Measurements from ENCODE around the gene FBXL7. TPM values are rescaled to one million over a fixed set of nuclear protein-coding genes. Genes with fewer than 3 reads are reported as not detected.

The FBXL7 gene
- polyA plus RNA-seq, 3 donors, result not detected

- TF ChIP-seq, protein P1, sequence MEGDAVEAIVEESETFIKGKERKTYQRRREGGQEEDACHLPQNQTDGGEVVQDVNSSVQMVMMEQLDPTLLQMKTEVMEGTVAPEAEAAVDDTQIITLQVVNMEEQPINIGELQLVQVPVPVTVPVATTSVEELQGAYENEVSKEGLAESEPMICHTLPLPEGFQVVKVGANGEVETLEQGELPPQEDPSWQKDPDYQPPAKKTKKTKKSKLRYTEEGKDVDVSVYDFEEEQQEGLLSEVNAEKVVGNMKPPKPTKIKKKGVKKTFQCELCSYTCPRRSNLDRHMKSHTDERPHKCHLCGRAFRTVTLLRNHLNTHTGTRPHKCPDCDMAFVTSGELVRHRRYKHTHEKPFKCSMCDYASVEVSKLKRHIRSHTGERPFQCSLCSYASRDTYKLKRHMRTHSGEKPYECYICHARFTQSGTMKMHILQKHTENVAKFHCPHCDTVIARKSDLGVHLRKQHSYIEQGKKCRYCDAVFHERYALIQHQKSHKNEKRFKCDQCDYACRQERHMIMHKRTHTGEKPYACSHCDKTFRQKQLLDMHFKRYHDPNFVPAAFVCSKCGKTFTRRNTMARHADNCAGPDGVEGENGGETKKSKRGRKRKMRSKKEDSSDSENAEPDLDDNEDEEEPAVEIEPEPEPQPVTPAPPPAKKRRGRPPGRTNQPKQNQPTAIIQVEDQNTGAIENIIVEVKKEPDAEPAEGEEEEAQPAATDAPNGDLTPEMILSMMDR (IDR thresholded peaks at IDR 0.05), result no peak
- H3K36me3 Mint-ChIP-seq, result no peaks in the 10 kb centered on the region
- no peak for DNase-seq
- H3K4me1 Mint-ChIP-seq, result no peaks in the 10 kb centered on the region
- no peak overlapping the region for H3K4me3 Mint-ChIP-seq
- intact Hi-C loops (cut with micrococcal nuclease), result no loop called here
- H3K4me2 ChIP-seq (replicated peaks; ENCODE audit: extremely low read depth, low read length, poor library complexity, severe bottlenecking), result no peak overlapping the region
- no peaks in the 10 kb centered on the region for H3K27me3 ChIP-seq (ENCODE audit: control insufficient read depth in 2 of 2, insufficient read depth in 2 of 2, low read length in 2 of 2)
- no peaks in the 10 kb centered on the region for H4K20me1 ChIP-seq (ENCODE audit: insufficient read depth, low read length)
- no peak overlapping the region for H3K4me3 ChIP-seq (replicated peaks in 1 of 3; ENCODE audit: low read depth in 2 of 3, low read length in 3 of 3)
- H2AFZ ChIP-seq (ENCODE audit: insufficient read depth, low read depth, low read length, poor library complexity, severe bottlenecking), result no peak overlapping the region
- H3K79me2 ChIP-seq (ENCODE audit: insufficient read depth, low read length), result no peaks in the 10 kb centered on the region
- no peak overlapping the region for H3K27ac Mint-ChIP-seq
- no peaks in the 10 kb centered on the region for H3K4me1 ChIP-seq (ENCODE audit: control insufficient read depth in 1 of 2, insufficient read depth in 2 of 2, low read length in 2 of 2)
- H3K27ac ChIP-seq (ENCODE audit: low read depth in 1 of 2, low read length in 2 of 2), result no peak overlapping the region
- no peak overlapping the region for H3K9ac ChIP-seq (ENCODE audit: insufficient read depth, low read length, poor library complexity, severe bottlenecking)
- peaks cover 3 to 27% (median 10%) of the 10 kb centered on the region in 7 donors for H3K9me3 Mint-ChIP-seq
- H3K27me3 Mint-ChIP-seq (ENCODE audit: low read depth in 3 of 3), result no peaks in the 10 kb centered on the region
- WGBS (ENCODE audit: insufficient coverage), result no CpG with 5 or more reads among the region's 1 CpG
- peaks cover 26 to 38% of the 10 kb centered on the region in 2 donors for H3K9me3 ChIP-seq (replicated peaks in 1 of 2; ENCODE audit: control insufficient read depth in 1 of 2, insufficient read depth in 1 of 2, low read length in 2 of 2)
- no peaks in the 10 kb centered on the region for H3K36me3 ChIP-seq (replicated peaks in 1 of 2; ENCODE audit: control insufficient read depth in 1 of 2, insufficient read depth in 2 of 2, low read length in 2 of 2)
Measured at GRCh38 chr5:15515229-15515628, 15.2 kb downstream of the FBXL7 start.

- intact Hi-C loops (cut with micrococcal nuclease), result no loop called here
- no peak overlapping the region for H3K4me3 Mint-ChIP-seq
Measured at GRCh38 chr5:15516486-15516885, 16.5 kb downstream of the FBXL7 start.

More at GRCh38 chr5:15516486-15516885, 16.5 kb downstream of the FBXL7 start:
- Histone ChIP-seq H3K9ac (ENCODE audit: insufficient read depth, low read length, poor library complexity, severe bottlenecking) (no peak overlapping the region), H3K4me3 (replicated peaks in 1 of 3; ENCODE audit: low read depth in 2 of 3, low read length in 3 of 3) (no peak overlapping the region), H3K36me3 (replicated peaks in 1 of 2; ENCODE audit: control insufficient read depth in 1 of 2, insufficient read depth in 2 of 2, low read length in 2 of 2) (no peaks in the 10 kb centered on the region), H3K9me3 (replicated peaks in 1 of 2; ENCODE audit: control insufficient read depth in 1 of 2, insufficient read depth in 1 of 2, low read length in 2 of 2) (peaks cover 26 to 38% of the 10 kb centered on the region in 2 donors), H3K4me1 (ENCODE audit: control insufficient read depth in 1 of 2, insufficient read depth in 2 of 2, low read length in 2 of 2) (no peaks in the 10 kb centered on the region), H3K27ac (ENCODE audit: low read depth in 1 of 2, low read length in 2 of 2) (no peak overlapping the region), H3K27me3 (ENCODE audit: control insufficient read depth in 2 of 2, insufficient read depth in 2 of 2, low read length in 2 of 2) (no peaks in the 10 kb centered on the region), H4K20me1 (ENCODE audit: insufficient read depth, low read length) (no peaks in the 10 kb centered on the region), H2AFZ (ENCODE audit: insufficient read depth, low read depth, low read length, poor library complexity, severe bottlenecking) (no peak overlapping the region), H3K4me2 (replicated peaks; ENCODE audit: extremely low read depth, low read length, poor library complexity, severe bottlenecking) (no peak overlapping the region), H3K79me2 (ENCODE audit: insufficient read depth, low read length) (no peaks in the 10 kb centered on the region)
- peaks cover 3 to 27% (median 10%) of the 10 kb centered on the region in 7 donors for H3K9me3 Mint-ChIP-seq
- no peak overlapping the region for H3K27ac Mint-ChIP-seq
- WGBS (ENCODE audit: insufficient coverage), result 49% methylated on average over 5 of the region's 12 CpGs
- DNase-seq, result no peak
- no peaks in the 10 kb centered on the region for H3K27me3 Mint-ChIP-seq (ENCODE audit: low read depth in 3 of 3)
- no peaks in the 10 kb centered on the region for H3K4me1 Mint-ChIP-seq
- H3K36me3 Mint-ChIP-seq, result no peaks in the 10 kb centered on the region
- TF ChIP-seq, protein P1 (IDR thresholded peaks at IDR 0.05), result no peak

Measured in CD14-positive monocyte (primary cell).